Stimulated activated CD8-positive, alpha-beta memory T cell treated with anti-CD3 and anti-CD28 coated beads, Interleukin-2, amount 100 ng/mL, for 48 hours (primary cell): ENCODE data around the gene MPC2.
A peak's percentile ranks its signal among the peaks of the same experiment; 100 is the strongest.

Experiments used
- DNase-seq, 2 donors: peaks; one replicate each; pipeline ENCODE4 v3.0.0-alpha.2; 2020; ENCODE audit warnings: low read depth in 2 of 2

MPC2 gene

GRCh38 chr1:167936930-167937708 is at the start of gene MPC2:
Gene MPC2, minus strand, starts transcription at chr1:167937072. Its CDS starts 1,231 bp downstream, at chr1:167935841.
- DNase-seq = peak; percentile 55 to 56

- DNase-seq = no peak
Measured at GRCh38 chr1:167984886-167985489, 48.1 kb upstream of the MPC2 start.

- no peak for DNase-seq
Measured at GRCh38 chr1:167983797-167984420, 47.0 kb upstream of the MPC2 start.

GRCh38 chr1:167981933-167982332 is 45.1 kb upstream of the MPC2 start:
- DNase-seq = no peak

GRCh38 chr1:167977245-167977644 is 40.4 kb upstream of the MPC2 start:
- no peak for DNase-seq

GRCh38 chr1:167974698-167975097 is 37.8 kb upstream of the MPC2 start:
- DNase-seq = no peak

DNA sequence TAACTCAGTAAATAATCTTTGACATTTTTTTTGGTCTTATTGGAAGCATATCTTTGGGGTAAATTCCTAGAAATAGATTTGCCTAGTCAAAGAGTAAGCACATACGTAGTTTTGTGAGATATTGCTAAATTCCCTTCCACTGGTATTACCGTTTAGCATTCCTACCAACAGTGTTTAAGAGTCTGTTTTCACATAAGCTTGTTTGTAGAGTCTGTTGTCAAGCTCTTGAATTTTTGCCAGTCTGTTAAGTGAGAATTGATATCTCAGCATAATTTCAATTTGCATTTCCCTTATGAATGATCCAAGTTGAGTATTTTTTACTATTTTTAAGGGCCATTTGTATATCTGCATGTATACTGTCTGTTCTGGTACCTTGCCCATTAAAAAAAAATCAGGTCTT is 37.0 kb upstream of the MPC2 start:
- DNase-seq = no peak

- DNase-seq = no peak
Measured at GRCh38 chr1:167968569-167968968, 31.7 kb upstream of the MPC2 start.

DNA sequence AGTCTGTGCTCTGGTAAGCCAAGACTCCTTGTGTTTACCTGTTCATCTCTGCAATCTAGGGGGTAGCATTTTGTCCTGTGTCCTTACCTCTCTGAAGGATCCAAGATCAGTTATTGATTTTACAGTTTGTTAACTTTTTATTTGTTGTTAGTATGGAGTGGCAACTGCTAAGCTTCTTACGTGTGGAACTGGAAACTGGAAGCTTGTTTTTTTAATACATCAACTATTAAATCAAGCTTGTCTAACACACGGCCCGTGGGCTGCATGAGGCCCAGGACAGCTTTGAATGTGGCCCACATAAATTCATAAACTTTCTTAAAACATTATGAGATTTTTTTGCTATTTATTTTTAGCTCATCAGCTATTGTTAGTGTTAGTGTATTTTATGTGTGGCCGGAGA is 29.2 kb upstream of the MPC2 start:
- no peak for DNase-seq

- DNase-seq = no peak
Measured at GRCh38 chr1:167964646-167965045, 27.8 kb upstream of the MPC2 start.

GRCh38 chr1:167957710-167958109 is 20.8 kb upstream of the MPC2 start:
- DNase-seq = no peak

DNA sequence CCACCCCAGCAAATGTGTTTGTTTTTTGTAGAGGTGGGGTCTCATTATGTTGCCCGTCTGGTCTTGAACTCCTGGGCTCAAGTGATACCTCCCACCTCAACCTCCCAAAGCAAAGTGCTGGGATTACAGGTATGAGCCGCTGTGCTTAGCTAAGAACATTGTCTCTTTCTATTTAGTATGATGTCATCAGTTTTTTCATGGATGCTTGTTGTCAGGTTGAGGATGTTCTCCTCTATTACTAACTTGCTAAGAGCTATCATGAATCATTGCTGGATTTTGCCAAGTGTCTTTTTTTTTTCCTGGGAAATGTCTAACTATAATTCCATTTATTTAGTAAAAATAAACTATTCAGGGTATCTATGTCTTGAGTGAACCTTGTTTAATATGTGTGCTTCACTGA is 19.0 kb upstream of the MPC2 start:
- DNase-seq = no peak

DNA sequence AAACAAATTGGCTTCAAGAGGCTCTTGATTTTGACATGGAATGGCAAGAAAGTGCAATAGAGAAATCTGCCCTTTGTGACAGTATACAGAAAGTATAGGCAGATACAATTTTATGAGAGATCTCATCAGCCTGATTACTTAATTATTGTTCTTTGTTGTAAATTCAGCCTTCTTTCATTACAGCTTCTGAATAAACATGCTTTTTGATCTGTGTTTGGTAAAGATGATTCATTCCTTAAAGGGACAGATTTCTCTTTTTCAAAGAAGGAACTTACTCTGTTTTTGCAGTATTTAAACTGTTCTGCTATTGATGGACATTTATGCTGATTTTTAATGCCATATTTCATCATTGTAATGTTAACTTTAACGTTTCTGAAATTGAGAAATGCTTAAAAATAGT is 13.7 kb upstream of the MPC2 start:
- DNase-seq = no peak

- DNase-seq = no peak
Measured at GRCh38 chr1:167949785-167950184, 12.9 kb upstream of the MPC2 start.

- no peak for DNase-seq
Measured at GRCh38 chr1:167947733-167948132, 10.9 kb upstream of the MPC2 start.

GRCh38 chr1:167943541-167943940 is 6.7 kb upstream of the MPC2 start:
- no peak for DNase-seq

GRCh38 chr1:167940264-167940663 is 3.4 kb upstream of the MPC2 start:
- DNase-seq = no peak

DNA sequence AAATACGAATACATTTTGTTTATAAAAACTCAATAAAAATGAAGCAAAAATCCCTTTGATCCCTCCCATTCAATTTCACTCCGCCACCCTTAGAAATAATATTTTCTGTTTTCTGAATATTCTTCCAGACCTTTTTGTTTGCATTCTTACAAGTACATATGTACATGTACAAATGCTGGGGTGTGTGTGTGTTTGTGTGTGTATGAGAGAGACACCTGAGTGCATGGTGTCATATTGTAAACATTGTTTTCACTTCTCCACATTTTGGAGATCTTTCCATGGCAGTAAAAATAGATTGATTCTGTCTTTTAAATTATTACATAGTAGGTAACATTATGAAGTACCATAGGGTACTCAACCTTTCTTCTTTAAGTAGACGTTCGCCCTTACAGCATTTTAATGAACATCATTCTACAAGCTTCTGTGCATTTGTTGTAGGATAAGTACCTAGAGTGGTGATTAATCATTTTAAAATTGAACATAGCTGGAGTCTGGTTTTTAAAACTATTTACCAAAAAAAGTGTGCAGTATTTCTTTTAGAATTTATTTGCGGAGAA is 1.3 kb upstream of the MPC2 start:
- no peak for DNase-seq

DNA sequence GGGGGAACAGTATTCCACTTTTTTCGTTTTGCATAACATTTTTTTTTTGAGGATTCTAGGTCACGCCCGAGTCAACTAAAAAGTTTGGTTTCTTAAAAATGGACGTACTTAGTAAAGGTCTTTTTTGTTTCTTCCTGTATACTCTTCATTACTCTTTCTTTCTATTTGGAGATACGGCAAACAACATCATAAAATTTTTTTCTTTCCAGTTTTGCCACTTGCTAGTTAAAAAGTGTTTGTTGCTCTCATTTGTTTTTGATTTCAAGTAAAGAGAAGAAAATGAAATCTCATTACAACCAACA is 788 bp upstream of the MPC2 start:
- no peak for DNase-seq

DNA sequence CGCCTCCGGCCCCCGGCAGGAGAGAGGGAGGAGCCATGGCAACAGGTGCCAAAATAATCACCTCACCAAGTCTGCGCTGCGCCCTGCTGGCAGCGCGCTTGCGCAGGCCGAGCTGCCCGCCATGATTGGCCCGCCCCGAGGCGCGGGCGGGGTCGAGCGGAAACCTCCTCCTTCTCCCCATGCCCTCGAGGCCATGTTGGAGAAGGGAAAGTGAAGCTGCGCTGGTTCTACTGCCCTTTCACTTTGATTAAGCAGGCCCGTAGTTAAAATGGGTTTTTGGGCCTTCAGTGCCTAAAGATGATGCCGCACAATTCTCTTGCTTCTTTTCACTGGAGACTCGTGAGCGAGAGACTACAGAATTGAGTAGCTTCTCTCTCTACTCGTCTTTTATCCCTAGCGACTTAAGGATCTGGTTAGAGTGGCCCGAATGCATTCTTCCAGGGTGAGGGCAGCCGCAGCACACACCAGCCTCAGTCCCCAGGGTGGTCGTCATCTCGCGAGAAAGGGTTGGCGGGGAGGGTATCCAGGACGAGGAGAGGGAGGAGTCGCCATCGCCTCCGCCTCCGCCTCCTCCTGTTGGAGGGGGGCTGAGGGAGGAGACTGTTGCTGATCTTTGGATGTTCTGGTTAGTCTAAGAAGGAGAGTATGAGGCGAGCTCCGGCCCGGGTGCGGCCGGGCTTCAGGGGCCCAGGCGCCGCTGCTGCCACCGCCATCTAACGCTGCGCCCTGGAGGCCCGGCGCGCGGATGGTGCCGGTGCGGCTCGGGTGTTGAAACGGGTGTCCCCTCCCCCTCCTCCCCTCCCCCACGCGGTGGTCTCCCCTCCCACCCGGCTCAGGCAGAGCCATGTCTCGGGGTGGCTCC is 573 bp downstream of the MPC2 start, which contains the start of gene DCAF6:
Gene DCAF6, plus strand, starts transcription at position 616 of the 862 bp plus-strand sequence. Its CDS starts 229 bp downstream, at position 845.
- DNase-seq = peak; percentile 91

DNA sequence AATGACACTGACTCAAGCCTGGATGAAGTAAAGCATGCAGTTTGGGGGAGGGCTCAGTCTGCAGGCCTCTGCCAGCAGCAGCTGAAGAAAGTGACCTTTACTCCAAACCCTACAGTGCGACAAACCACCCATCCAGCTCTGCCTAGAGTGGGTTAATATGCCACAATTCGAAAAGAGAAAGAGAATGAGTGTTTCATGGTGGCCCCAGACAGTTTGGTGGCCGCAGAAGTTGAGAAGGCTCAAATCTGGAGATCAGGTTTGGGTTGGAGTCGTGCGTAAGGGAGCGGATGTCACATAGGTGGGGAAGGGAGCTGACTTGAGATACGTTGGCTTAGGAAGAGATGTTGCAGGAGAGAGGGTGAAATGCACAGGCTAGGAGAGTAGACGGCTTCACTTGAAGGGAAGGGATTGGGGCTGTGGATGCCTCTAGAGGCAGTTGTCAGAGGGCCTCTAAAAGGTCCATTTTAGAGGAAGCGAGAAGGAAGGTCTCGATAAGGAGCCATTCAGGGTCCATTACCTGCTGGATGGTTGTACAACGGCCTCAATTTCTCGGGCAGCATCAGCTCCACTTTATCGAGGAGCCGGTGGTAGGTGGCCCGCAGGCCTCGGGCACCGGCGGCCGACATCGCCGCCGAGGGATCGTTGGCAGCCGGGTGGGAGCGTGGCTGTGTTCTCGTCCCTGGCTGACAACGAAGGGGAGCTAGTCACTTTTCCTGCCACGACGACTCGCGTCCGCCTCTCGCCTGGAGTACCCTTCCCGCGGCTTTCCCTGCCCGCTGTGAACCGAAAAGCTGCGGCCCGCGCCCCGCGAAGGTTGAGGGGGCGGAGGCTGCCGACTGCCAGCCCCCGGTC is 1.4 kb downstream of the MPC2 start:
- DNase-seq = peak; percentile 11 to 14
